ENCODE results near the gene PPP1R12C.

The PPP1R12C gene

DNA sequence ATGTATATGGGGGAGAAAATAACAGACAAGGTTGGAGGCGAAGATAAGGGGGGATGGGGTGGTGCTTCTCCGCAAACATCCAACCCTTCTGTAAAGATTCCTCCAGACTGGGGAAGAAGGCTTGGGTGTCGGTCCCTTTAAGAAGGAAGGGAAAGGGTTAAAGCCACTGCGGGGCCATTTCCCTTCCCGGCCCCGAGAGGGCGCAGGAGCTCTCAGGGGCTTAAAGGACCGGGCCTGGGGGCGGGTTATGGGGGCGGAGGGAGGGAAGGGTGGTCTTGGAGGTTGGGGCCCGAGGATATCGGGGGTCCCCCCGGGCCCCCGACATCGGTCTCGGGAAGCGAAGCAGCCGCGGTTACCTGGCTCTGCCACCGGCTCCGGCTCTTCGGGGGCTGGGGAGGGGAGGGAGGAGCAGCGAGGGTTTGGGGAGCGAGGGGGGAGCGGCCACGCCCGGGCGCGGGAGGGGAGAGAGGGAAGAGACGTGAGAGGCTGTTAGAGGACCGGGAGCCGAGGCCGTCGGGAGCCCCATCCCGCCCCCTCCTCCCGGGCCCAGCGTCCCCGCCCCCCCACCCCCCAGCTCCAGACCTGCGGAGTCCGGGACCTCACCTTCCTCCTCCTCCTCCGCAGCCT, 28.8 kb upstream of the PPP1R12C start:
- peak; percentile 37 to 54 (median 47) for DNase-seq

DNA sequence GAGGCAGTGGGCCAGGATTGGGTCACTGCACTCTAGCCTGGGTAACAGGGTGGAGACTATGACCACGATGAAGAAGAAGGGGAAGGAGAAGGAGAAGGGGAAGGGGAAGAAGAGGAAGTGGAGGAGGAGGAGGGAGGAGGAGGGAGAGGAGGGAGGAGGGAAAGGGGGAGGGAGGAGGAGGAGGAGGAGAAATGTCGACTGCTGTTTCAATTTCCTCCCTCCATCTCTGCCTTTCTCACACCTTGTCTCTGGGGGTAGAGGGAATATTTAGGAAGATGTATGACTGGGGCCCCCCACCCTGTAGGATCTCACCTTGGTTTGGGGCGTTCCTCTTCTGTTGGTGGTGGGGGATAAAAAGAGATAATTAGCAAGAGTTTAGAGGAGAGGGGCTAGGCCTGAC, 27.8 kb upstream of the PPP1R12C start:
- DNase-seq = peak; percentile 32 to 43 (median 38)

DNA sequence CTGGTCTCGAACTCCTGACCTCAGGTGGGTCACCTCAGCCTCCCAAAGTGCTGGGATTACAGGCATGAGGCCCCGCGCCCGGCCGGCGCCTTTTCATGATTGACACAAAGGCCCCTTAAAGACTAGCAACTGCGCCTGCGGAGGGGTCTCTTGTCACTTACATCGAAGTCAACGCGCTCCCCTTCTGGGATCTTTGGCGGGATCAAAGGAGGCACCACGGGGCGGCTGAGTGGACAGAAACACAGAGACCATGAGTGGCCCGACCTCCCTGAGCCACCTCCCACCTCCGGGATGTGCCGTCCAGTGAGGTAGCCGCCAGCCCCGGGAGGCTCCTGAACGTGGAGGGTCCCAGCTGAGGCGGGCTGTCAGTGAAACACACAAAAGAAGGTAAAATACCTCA, 24.3 kb upstream of the PPP1R12C start:
- DNase-seq = no peak

DNA sequence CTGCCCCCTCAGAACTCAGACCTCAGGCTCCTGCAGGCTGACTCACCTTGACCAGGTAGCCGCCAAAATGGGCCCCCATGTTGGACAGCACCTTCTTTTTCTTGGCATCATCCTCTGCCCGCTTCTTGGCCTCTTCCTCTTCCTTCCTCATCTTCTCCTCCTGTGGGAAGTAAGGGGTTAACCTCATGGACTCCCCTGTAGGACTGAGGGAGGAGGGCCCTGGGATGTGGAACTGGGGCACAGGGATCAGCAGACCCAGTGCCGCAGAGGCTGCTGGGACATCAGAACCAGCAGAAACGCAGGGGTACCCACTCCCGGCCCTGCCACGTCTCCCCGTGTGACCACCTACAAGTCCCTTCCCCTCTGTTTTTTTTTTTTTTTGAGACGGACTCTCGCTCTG, 20.5 kb upstream of the PPP1R12C start:
- DNase-seq = no peak

DNA sequence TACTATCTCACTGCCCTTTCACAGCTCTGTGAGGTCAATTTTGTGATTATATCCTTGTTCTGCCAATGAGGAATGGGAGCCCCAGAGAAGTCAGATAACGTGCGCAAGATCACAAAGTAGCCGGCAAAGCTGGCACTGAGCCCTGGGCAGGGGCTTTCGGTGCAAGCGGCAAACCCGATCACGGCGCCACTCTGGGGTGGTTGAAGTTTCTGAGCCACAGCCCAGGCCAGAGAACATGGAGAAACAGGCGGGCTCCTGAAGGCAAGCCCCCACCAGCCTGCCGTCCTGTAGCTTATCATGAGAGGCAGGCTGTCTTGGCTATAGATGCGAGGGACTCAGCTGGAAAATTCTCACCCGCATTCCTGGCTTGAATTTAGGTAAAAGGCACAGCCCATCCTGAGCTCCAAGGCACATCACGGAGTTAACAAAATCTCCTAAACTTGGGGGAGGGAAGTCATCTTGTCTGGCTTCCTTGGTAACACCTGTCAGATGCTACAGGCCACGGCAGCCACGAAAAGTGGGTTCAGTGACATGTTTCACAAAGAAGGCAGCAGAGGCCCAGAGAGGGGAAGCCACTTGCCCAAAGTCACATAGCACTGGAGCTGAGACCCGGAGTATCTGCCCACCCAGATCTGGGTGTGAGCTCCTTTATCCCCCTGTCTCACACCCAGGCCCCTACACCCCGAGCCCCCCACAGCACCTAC, 19.1 kb upstream of the PPP1R12C start:
- DNase-seq = no peak

DNA sequence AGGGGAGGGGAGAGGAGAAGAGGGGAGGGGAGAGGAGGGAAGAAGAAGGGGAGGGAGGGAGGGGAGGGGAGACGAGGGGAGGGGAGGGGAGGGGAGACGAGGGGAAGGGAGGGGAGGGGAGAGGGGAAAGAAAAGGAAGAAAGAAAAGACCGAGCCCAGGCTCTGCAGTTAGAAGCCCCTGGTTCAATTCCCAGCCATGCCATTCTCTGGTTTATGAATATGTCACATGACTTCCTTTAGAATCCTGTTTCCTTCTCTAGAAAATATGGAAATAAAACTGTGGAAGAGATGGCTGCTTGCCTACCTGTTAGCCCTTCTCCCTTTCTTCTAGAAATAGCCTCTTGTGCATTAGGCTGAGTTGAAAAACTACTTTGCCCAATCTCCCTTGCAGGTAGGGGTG, 17.3 kb upstream of the PPP1R12C start:
- DNase-seq = no peak

DNA sequence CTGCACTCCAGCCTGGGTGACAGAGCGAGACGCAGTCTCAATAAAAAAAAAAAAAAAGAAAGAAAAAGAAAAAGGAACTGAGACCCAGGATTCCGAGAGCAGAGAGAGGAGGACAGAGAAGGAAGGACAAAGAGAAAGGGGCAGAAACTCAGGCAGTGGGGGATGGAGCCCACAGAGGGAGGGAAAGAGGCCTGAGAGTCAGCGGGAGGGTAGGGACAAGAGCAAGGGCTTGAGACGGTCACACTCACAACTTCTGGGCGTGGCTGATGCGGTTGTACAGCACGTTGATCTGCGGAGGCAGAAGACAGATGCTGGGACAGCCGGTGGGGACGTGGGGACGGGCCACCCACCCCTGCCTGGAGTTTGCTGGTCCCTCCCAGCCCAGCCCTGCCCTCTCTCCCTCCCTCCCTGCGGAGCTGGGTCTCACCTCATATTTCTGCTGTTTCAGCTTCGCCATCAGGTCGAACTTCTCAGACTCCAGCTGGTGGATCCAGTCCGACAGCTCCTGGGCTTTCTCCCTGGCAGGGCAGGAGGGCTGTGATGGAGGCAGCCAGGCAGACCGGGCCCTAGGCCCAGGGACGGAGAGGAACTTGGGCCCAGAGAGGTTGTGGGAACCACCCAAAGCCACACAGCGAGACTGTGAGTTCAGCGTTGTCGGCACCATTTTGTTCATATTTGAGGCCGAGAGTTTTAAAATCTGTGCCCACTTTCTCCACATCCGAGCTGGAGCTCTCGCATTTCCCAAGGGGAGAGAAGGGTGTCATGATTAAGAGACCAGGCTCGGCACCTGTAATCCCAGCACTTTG, 16.4 kb upstream of the PPP1R12C start:
- DNase-seq = no peak

DNA sequence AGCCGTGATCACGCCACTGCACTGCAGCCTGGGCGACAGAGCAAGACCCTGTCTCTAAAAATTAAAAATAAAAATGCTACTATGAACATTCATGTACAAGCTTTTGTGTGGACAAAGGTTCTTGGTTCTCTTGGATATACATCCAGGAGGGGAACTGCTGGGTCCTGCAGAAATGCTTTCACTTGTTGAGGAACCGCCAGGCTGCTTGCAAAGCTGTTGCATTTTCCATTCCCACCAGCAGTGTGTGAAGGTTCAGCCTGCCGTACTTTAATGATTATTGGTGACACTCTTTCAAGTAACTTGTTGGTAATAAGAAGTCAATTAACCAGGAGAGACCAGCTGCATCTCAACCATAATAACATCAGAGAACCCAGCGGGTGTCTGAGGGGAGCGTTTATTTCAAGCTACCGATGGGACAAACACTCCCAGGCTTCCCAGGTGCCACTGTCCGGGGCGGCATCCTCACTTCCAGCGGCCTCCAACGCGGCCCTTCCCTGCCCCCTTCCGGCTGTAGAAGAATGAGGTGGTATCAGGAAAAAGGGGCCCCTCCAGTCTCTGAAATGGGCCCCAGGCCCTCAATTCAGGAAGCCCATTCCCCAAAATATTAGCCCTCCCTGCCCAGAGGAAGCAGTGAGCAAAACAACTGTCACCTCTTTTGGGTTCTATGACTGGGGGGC, 15.2 kb upstream of the PPP1R12C start:
- no peak for DNase-seq

DNA sequence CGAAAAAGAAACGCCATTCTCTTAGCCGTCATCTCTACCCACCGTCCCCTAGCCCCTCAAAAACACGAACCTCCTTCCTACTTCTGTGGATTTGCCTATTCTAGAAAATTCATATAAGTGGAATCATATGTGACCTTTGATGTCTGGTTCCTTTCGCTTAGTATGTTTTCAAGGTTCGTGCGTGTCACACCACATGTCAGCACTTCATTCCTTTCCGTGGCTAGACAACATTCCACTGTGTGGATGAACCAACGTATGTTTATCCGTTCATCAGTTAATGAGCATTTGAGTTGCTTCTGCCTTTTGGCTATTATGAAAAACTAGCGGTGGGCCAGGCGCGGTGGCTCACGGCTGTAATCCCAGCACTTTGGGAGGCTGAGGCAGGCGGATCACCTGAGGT, 14.0 kb upstream of the PPP1R12C start:
- no peak for DNase-seq

DNA sequence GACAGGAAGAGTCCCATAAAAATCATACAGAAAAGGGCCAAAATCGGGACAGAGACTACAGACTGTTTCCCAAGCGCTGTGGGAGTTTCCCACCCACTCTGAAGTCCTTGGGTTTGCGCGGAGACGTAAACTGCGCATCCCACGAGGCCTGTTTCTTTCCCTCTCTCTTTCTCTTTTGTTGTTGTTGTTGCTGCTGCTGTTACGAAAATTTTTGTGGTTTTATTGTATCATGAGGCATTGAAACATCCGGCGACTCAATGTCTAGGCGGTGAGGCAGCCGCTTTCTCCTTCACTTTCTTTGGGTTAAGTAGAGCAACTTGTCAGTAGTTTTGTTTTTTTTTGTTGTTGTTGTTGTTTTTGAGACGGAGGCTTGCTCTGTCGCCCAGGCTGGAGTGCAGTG, 1.6 kb upstream of the PPP1R12C start:
- DNase-seq = peak; percentile 42 to 54 (median 46)

DNA sequence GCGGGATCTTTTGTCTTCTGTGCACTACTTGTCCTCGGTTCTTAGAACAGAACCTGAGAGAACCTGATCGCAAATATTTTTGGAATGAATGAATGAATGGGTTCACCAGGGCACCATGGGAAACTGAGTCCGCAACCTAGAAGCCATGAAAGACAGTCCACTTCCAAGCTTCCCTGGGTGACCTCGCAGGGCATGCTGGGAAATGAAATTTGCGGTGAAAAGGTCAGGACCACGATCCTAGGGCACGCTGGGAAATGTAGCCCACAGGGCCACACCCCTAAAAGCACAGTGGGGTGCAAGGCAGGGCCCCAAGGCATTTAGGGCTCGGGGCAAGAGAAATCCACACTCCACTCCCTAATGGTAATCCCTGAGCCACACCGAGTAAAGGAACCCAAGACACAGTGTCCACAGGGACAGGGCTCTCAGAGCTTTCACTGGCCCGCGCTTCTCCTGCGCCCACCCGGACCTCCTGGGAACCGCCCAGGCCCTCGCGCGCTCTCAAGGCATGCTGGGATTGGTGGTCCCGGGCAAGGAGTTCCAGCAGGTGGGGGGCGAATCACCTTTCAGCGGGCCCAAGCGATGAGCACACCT, 1.1 kb upstream of the PPP1R12C start:
- DNase-seq = peak in 1 of 3 donors; percentile 43

DNA sequence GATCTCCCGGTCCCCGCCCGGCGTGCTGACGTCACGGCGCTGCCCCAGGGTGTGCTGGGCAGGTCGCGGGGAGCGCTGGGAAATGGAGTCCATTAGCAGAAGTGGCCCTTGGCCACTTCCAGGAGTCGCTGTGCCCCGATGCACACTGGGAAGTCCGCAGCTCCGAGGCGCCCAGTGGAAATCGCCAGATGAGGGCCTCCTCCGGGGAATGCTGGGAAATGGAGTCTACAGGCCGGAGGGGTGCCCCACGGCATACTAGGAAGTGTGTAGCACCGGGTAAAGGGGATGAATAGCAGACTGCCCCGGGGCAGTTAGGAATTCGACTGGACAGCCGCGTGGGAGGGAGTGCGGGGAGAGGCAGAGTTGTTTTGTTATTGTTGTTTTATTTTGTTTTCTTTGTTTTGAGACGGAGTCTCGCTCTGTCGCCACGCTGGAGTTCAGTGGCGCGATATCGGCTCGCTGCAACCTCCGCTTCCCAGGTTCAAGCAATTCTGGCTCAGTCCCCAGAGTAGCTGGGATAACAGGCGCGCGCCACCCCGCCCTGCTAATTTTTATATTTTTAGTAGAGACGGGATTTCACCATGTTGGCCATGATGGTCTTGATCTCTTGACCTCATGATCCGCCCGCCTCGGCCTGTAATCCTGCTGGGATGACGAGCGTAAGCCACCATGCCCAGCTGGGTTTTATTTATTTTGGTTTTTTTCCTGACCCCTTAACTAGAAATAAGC, 390 bp upstream of the PPP1R12C start:
- peak; percentile 99 for DNase-seq

DNA sequence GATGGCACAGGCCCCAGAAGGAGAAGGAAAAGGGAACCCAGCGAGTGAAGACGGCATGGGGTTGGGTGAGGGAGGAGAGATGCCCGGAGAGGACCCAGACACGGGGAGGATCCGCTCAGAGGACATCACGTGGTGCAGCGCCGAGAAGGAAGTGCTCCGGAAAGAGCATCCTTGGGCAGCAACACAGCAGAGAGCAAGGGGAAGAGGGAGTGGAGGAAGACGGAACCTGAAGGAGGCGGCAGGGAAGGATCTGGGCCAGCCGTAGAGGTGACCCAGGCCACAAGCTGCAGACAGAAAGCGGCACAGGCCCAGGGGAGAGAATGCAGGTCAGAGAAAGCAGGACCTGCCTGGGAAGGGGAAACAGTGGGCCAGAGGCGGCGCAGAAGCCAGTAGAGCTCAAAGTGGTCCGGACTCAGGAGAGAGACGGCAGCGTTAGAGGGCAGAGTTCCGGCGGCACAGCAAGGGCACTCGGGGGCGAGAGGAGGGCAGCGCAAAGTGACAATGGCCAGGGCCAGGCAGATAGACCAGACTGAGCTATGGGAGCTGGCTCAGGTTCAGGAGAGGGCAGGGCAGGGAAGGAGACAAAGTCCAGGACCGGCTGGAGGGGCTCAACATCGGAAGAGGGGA, 1.1 kb downstream of the PPP1R12C start:
- DNase-seq = peak; percentile 72 to 81 (median 77)

DNA sequence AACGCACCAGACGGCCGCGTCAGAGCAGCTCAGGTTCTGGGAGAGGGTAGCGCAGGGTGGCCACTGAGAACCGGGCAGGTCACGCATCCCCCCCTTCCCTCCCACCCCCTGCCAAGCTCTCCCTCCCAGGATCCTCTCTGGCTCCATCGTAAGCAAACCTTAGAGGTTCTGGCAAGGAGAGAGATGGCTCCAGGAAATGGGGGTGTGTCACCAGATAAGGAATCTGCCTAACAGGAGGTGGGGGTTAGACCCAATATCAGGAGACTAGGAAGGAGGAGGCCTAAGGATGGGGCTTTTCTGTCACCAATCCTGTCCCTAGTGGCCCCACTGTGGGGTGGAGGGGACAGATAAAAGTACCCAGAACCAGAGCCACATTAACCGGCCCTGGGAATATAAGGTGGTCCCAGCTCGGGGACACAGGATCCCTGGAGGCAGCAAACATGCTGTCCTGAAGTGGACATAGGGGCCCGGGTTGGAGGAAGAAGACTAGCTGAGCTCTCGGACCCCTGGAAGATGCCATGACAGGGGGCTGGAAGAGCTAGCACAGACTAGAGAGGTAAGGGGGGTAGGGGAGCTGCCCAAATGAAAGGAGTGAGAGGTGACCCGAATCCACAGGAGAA, 1.9 kb downstream of the PPP1R12C start:
- DNase-seq = no peak

DNA sequence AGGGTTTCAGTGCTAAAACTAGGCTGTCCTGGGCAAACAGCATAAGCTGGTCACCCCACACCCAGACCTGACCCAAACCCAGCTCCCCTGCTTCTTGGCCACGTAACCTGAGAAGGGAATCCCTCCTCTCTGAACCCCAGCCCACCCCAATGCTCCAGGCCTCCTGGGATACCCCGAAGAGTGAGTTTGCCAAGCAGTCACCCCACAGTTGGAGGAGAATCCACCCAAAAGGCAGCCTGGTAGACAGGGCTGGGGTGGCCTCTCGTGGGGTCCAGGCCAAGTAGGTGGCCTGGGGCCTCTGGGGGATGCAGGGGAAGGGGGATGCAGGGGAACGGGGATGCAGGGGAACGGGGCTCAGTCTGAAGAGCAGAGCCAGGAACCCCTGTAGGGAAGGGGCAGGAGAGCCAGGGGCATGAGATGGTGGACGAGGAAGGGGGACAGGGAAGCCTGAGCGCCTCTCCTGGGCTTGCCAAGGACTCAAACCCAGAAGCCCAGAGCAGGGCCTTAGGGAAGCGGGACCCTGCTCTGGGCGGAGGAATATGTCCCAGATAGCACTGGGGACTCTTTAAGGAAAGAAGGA, 2.8 kb downstream of the PPP1R12C start:
- no peak for DNase-seq

DNA sequence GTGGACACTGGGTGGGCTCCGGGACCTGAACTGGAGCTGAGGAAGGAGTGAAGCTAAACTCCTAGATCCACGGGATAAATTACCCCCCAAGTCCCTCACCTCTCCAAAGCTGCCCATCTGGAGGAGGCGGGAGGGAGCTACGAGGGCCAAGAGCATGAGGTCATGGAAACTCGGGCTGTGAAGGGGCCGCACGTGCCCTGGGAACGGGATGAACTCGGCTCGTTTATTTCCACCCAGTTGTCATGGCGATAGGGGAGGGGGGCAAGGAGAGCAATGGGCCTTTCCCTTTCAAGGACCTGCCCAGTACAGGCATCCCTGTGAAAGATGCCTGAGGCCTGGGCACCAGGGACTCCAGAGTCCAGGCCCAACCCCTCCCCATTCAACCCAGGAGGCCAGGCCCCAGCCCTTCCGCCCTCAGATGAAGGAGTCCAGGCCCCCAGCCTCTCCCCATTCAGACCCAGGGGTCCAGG, 3.8 kb downstream of the PPP1R12C start:
- DNase-seq = no peak

DNA sequence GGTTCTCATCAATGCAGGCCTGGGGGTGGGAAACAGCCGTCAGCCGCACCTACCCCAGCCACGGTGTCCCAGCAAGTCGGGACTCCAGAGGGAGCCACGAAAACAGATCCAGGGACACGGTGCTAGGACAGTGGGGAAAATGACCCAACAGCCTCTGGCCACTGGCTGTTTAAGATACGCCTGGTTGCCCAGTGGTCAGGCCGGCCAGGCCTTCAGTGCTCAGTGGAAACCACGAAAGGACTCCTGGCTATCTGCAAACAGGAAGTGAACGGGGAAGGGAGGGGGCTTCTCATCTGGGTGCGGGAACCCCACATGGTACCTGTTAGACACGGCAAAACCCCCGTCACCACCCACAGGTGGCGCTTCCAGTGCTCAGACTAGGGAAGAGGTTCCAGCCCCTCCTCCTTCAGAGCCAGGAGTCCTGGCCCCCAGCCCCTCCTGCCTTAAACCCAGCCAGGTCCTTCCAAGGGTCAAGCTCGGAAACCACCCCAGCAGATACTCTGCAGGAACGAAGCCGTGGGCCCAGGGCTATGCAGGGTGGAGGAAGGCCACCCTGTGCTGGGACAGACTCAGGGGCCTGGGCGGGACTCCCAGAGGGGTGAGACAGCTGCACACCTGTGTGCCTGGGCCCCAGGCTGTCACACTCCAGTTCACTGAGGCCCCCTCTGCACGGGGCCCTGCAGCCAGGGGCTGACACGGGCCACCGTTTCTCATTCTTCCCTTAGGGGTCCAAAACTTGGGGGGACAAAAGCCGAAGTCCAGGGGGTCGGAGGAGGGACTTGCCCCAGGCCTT, 4.5 kb downstream of the PPP1R12C start:
- no peak for DNase-seq

DNA sequence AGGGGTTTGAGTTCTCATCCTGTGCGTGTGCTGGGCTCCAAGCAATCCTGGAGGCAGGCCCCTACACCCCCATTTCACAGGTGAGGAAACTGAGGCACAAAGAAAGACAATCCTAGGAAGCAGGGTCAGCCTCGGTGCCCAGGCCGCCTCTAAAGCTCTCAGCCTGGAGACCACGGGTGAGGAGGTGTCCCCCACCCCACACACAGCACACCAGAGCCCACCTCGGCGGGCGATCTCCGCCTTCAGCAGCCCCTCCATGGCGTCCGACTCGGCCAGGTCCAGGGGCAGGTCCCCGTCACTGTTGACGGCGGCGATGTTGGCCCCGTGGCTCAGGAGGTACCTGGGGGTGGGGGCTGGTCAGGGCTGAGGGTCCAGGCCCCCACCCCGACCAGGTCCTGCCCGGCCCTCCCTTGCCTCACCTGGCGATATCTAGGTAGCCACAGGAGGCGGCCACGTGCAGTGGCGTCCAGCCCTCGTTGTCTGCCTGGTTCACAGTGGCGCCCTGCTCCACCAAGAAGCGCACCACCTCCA, 5.1 kb downstream of the PPP1R12C start:
- DNase-seq = no peak

DNA sequence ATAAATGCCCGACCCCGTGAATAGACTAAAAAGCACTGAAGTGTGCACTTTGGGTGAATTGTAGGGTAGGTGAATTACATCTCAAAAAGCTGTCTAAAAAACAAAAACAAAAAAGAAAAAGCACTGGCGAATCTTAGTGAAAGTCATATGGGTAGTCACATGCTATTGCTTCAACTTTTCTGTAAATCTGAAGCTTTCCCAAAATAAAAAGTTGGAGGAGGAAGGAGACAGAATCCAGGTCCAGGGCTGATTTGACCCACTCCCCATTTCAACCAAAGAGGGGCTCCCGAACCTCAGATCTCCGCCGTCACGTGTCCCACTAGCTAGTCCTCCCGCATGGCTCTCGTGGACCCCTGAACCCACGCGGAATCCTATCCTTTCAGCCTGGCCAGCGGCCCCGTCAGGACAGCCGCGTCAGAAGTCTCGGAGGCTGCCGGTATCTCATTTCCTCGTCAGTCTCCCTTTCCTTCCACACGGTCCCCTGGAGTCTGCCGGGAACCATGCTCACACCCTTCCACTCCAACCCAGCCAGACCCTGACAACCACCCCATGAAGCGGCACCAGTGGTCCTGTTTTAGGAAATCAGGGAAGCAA, 6.1 kb downstream of the PPP1R12C start:
- no peak for DNase-seq
